NOMO-1 treated with DMSO at 0.1 percent for 48 hours (cell line): ENCODE results near the gene HNRNPL.

Experiments used
- DNase-seq: peaks from one replicate; lab custom pipeline; 2025; ENCODE audit not compliant: unreplicated experiment; lab: John Stamatoyannopoulos, UW

Gene HNRNPL

GRCh38 chr19:38846097-38846496, 3.7 kb downstream of the HNRNPL start:
- no peak for DNase-seq

GRCh38 chr19:38845374-38846024, 4.3 kb downstream of the HNRNPL start:
- no peak for DNase-seq

GRCh38 chr19:38844093-38844686, 5.6 kb downstream of the HNRNPL start:
- DNase-seq = no peak

GRCh38 chr19:38843175-38843758, 6.5 kb downstream of the HNRNPL start:
- no peak for DNase-seq

- no peak for DNase-seq
These were observed 7.2 kb downstream of the HNRNPL start for GRCh38 chr19:38842439-38843174.

- no peak for DNase-seq
These were observed 7.9 kb downstream of the HNRNPL start for GRCh38 chr19:38841787-38842438.

- no peak for DNase-seq
These were observed 8.5 kb downstream of the HNRNPL start for GRCh38 chr19:38841180-38841766.

GRCh38 chr19:38840583-38840968, 9.2 kb downstream of the HNRNPL start:
- no peak for DNase-seq

- no peak for DNase-seq
These were observed 9.8 kb downstream of the HNRNPL start for GRCh38 chr19:38839816-38840582.

- DNase-seq = no peak
These were observed 10.6 kb downstream of the HNRNPL start for GRCh38 chr19:38838986-38839761.

- DNase-seq = no peak
These were observed 11.4 kb downstream of the HNRNPL start for GRCh38 chr19:38838208-38838985.

- no peak for DNase-seq
These were observed 12.1 kb downstream of the HNRNPL start for GRCh38 chr19:38837656-38838121.

GRCh38 chr19:38836983-38837626, 12.7 kb downstream of the HNRNPL start:
- DNase-seq = no peak

- no peak for DNase-seq
These were observed 13.4 kb downstream of the HNRNPL start for GRCh38 chr19:38836159-38836982.

- no peak for DNase-seq
These were observed 15.2 kb downstream of the HNRNPL start for GRCh38 chr19:38834590-38834989.

- no peak for DNase-seq
These were observed 15.7 kb downstream of the HNRNPL start for GRCh38 chr19:38834104-38834490.

GRCh38 chr19:38833092-38833425, 16.7 kb downstream of the HNRNPL start:
- no peak for DNase-seq
